ENCODE measurements around the gene TBX5. TPM values are rescaled to one million over a fixed set of nuclear protein-coding genes. Genes with fewer than 3 reads are reported as not detected.
"Not testable (repeated sequence)": the region's sequence is repeated elsewhere in the genome, so short reads cannot be mapped to it uniquely, and the experiment has no call there.

Gene TBX5
- total and polyA plus RNA-seq, 2 donors (not counting 1 experiment from before 2014, with no cell fraction given): not detected

- no peak overlapping the region for H3K4me3 ChIP-seq (ENCODE audit: control extremely low read depth in 1 of 5, extremely low read depth in 1 of 5, insufficient read depth in 1 of 5, low read depth in 2 of 5, low read length in 4 of 5)
- peaks cover 23% of the 10 kb centered on the region for H3K27me3 Mint-ChIP-seq
- no peak for TF ChIP-seq EZH2 (IDR thresholded peaks at IDR 0.05; ENCODE audit: borderline replicate concordance, insufficient read depth, low read depth, low read length, poor library complexity, severe bottlenecking)
- TF ChIP-seq, protein P1, sequence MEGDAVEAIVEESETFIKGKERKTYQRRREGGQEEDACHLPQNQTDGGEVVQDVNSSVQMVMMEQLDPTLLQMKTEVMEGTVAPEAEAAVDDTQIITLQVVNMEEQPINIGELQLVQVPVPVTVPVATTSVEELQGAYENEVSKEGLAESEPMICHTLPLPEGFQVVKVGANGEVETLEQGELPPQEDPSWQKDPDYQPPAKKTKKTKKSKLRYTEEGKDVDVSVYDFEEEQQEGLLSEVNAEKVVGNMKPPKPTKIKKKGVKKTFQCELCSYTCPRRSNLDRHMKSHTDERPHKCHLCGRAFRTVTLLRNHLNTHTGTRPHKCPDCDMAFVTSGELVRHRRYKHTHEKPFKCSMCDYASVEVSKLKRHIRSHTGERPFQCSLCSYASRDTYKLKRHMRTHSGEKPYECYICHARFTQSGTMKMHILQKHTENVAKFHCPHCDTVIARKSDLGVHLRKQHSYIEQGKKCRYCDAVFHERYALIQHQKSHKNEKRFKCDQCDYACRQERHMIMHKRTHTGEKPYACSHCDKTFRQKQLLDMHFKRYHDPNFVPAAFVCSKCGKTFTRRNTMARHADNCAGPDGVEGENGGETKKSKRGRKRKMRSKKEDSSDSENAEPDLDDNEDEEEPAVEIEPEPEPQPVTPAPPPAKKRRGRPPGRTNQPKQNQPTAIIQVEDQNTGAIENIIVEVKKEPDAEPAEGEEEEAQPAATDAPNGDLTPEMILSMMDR (IDR thresholded peaks at IDR 0.05): no peak
- ATAC-seq (ENCODE audit: low read depth): no peak
- 66% methylated on average over 14 of the region's 16 CpGs for WGBS (ENCODE audit: insufficient coverage)
- no peaks in the 10 kb centered on the region for H3K9me3 Mint-ChIP-seq (ENCODE audit: insufficient read depth)
- no peaks in the 10 kb centered on the region for H3K4me1 ChIP-seq (ENCODE audit: control insufficient read depth in 2 of 2, insufficient read depth in 2 of 2, low read length in 2 of 2)
- ChIA-PET POLR2A (no interaction called here), CTCF (no interaction called here)
- H3K4me1 Mint-ChIP-seq: no peaks in the 10 kb centered on the region
- no peaks in the 10 kb centered on the region for H3K9me3 ChIP-seq (ENCODE audit: control extremely low read depth in 1 of 3, control insufficient read depth in 2 of 3, insufficient read depth in 1 of 3, low read length in 2 of 3)
- no peaks in the 10 kb centered on the region for H3K79me2 ChIP-seq (ENCODE audit: control insufficient read depth, insufficient read depth, low read length)
- H4K20me1 ChIP-seq (ENCODE audit: control insufficient read depth, insufficient read depth, low read length, poor library complexity, severe bottlenecking): no peaks in the 10 kb centered on the region
- no peak for DNase-seq
- H3K36me3 ChIP-seq (replicated peaks in 1 of 2; ENCODE audit: control extremely low read depth in 1 of 2, control insufficient read depth in 1 of 2, extremely low read depth in 1 of 2, insufficient read depth in 2 of 2, low read length in 1 of 2): no peaks in the 10 kb centered on the region
- no peak overlapping the region for H3K4me2 ChIP-seq (replicated peaks; ENCODE audit: low read depth, low read length, poor library complexity, severe bottlenecking)
- H3K9ac ChIP-seq (ENCODE audit: low read length): no peak overlapping the region
- H3K27ac ChIP-seq (ENCODE audit: low read length in 2 of 2): no peak overlapping the region
- H3K27me3 ChIP-seq (replicated peaks in 1 of 4; ENCODE audit: control extremely low read depth in 1 of 4, control insufficient read depth in 3 of 4, insufficient read depth in 4 of 4, low read length in 3 of 4): no peaks in the 10 kb centered on the region
- H3K27ac Mint-ChIP-seq: no peak overlapping the region
- no peak overlapping the region for H2AFZ ChIP-seq (ENCODE audit: insufficient read depth, low read depth, low read length, poor library complexity, severe bottlenecking)
- intact Hi-C loops (cut with micrococcal nuclease): no loop called here
- no peak overlapping the region for H3K4me3 Mint-ChIP-seq
Observed at GRCh38 chr12:114355389-114356088, 50.4 kb downstream of the TBX5 start.

DNA sequence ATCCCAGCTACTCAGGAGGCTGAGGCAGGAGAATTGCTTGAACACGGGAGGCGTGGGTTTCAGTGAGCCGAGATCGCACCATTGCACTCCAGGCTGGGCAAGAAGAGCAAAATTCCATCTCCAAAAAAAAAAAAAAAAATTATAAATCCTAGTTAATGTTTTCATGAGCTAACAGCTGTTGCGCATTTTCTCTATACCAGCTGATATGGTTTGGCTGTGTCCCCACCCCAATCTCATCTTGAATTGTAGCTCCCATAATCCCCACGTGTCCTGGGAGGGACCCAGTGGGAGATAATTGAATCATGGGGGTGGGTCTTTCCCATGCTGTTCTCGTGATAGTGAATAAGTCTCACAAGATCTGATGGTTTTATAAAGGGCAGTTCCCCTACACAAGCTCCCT is 56.7 kb downstream of the TBX5 start:
- POLR2A ChIA-PET; H3K9ac ChIP-seq (ENCODE audit: low read length); CTCF ChIA-PET; H4K20me1 ChIP-seq (ENCODE audit: control insufficient read depth, insufficient read depth, low read length, poor library complexity, severe bottlenecking); H3K27me3 ChIP-seq (replicated peaks in 1 of 4; ENCODE audit: control extremely low read depth in 1 of 4, control insufficient read depth in 3 of 4, insufficient read depth in 4 of 4, low read length in 3 of 4); H3K79me2 ChIP-seq (ENCODE audit: control insufficient read depth, insufficient read depth, low read length); intact Hi-C loops (cut with micrococcal nuclease); H2AFZ ChIP-seq (ENCODE audit: insufficient read depth, low read depth, low read length, poor library complexity, severe bottlenecking); H3K4me1 ChIP-seq (ENCODE audit: control insufficient read depth in 2 of 2, insufficient read depth in 2 of 2, low read length in 2 of 2); H3K9me3 ChIP-seq (ENCODE audit: control extremely low read depth in 1 of 3, control insufficient read depth in 2 of 3, insufficient read depth in 1 of 3, low read length in 2 of 3); H3K36me3 ChIP-seq (replicated peaks in 1 of 2; ENCODE audit: control extremely low read depth in 1 of 2, control insufficient read depth in 1 of 2, extremely low read depth in 1 of 2, insufficient read depth in 2 of 2, low read length in 1 of 2); H3K27me3 Mint-ChIP-seq; DNase-seq; H3K4me2 ChIP-seq (replicated peaks; ENCODE audit: low read depth, low read length, poor library complexity, severe bottlenecking); H3K4me3 Mint-ChIP-seq; ATAC-seq (ENCODE audit: low read depth); H3K27ac ChIP-seq (ENCODE audit: low read length in 2 of 2); H3K4me3 ChIP-seq (ENCODE audit: control extremely low read depth in 1 of 5, extremely low read depth in 1 of 5, insufficient read depth in 1 of 5, low read depth in 2 of 5, low read length in 4 of 5); H3K4me1 Mint-ChIP-seq; H3K9me3 Mint-ChIP-seq (ENCODE audit: insufficient read depth); H3K27ac Mint-ChIP-seq: not testable (repeated sequence)
- no CpG with 5 or more reads among the region's 7 CpGs for WGBS (ENCODE audit: insufficient coverage)

All from B cell (primary cell).